Fibroblast of skin of right biceps (primary cell): ENCODE results near the gene PPP1R18.
A peak's percentile ranks its signal among the peaks of the same experiment; 100 is the strongest.
"Not testable (repeated sequence)": the region's sequence is repeated elsewhere in the genome, so short reads cannot be mapped to it uniquely, and the experiment has no call there.

Experiments
- DNase-seq: peaks from one replicate; pipeline ENCODE4 v3.0.0-alpha.2; 2013

PPP1R18 gene

GRCh38 chr6:30657922-30658321 is 28.5 kb downstream of the PPP1R18 start:
- not testable (repeated sequence) for DNase-seq

DNA sequence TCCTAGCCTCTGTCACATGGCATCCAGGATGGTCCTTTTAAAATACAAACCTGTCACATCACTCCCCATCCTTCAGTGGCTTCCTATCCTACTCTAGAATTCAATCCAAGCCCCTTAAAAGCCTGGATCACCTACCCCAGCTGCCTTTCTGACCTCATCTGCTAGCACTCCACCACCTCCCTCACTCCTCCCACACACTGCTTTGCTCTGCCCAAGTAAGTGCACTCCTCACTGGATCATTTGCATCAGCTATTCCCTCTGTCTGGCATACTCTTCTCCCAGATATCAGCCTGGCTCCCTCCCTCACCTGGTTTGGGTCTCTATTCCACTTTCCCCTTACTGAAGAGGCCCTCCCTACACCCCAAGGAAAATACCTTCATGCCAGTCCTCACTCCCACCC is 29.0 kb downstream of the PPP1R18 start:
- DNase-seq, result no peak

DNA sequence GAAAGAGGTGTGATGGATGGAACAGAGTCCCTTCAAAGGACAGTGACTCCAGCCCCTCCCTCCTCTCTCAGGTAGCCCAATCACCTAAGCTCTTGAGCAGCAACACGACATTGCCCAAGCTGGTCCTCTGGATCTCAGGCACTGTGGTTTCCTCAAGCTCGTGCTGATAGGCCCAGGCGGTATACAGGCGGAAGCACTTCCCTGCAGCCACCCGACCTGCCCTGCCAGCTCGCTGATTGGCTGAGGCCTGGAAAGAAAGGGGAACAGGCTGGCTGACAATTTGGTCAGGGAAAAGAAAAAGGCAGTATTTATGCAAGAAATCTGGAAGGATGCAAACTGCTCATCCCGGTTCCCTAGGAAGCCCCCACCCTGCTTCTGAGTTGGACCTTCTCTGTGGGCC is 29.9 kb downstream of the PPP1R18 start:
- DNase-seq, result no peak

DNA sequence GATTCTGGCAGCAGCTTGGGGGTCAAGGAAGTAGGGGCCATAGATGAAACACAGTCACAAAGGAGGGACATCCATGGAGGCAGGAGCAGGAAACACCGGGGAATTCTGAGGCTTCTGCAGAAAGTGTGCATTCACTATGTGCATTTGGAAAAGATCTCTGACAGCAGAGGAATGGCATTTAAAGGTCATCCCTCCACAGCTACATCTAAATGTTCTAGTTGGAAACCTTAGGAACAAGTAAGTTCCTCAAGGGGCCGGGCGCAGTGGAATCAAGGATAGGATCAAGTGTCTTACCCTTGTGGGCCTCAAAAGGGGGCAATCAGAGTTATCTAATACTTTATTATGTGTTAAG is 30.7 kb downstream of the PPP1R18 start:
- no peak for DNase-seq

GRCh38 chr6:30654798-30655742 is 31.4 kb downstream of the PPP1R18 start:
- DNase-seq, result no peak

GRCh38 chr6:30651143-30651542 is 35.3 kb downstream of the PPP1R18 start:
- no peak for DNase-seq

DNA sequence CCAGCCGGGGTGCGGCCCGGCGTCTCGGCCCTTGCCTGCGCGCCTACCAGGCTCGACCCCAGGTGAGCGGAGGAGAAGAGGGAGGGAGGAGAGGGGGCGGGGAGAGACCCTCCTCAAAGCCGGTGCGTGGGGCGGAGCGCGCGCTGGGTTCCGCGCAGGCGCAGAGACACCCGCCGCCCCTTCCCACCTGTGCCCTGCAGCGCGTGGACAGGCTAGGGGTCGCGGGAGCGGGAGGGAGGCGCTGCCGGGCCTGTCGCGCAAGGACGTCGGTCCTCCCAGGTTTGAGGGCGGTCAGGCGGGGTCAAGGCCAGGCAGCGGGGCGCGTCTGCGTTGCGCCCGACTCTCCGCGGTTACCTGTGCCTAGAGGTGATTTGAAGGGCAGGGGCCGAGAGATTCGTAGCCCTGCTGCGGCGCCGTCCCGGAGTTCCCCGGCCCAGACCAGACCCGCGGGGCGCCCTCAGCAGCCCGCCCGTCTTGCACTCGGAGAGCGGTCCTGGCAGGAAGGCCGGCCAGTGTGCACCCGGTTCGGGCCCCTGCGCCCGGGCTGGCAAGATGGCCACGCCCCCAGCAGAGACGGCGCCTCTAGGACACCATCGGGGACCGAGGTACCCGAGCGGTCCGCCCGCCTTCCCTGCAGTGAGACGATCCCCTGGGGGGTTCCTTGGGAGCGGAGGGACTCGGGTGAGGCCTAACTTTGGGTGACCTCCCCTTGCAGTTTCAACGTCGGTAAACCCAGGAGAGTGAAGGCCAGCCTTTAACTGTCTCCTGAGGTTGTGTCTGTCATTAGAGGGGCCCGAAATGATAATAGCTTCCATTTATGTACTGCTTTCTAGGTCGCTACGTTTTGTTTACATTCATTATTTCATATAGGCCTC is 39.0 kb downstream of the PPP1R18 start:
- peak; percentile 59 for DNase-seq

DNA sequence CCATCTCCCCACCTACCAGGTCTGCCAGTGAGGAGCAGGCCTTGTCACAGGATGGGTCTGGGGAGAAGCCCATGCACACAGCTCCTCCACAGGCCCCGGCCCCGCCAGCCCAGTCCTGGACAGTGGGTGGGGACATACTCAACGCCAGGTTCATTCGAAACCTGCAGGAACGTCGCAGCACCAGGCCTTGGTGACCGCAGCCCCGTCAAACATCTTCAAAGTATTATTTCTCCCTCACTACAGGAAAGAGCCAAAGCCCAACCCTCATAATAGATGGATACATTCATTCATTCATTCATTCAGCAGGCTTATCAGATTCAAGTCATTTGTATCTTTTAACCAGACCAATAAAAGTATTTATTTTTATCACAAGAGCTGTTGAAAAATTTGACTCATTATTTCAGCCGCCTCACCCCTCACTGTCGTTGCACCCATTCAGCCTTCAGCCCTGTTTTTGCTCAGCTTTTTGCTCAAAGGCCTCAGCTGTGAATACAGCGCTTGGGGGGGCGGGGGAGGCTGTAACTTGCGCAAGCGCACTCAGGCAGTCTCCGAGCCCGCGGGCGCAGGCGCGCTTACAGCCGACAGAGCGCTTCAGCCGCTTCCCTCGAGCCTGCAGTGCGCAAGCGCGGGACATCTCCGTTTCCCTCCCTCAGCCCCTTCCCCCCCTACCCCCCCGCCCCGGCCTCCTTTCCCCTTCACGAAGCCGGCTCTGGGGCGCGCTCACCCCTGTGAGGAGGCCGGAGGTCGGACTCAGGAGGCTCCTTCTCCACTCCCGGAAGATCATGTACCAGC is 39.8 kb downstream of the PPP1R18 start, which contains the start of gene C6orf136:
TSS of gene C6orf136 (plus strand) at position 684 of the 792 bp plus-strand sequence. CDS start at position 783, 99 bp downstream.
- DNase-seq, result peak; percentile 92

- no peak for DNase-seq
Measured at GRCh38 chr6:30645989-30646388, 40.5 kb downstream of the PPP1R18 start.

- no peak for DNase-seq
Measured at GRCh38 chr6:30644769-30645168, 41.7 kb downstream of the PPP1R18 start.

- DNase-seq, result no peak
Measured at GRCh38 chr6:30643656-30644055, 42.8 kb downstream of the PPP1R18 start.

DNA sequence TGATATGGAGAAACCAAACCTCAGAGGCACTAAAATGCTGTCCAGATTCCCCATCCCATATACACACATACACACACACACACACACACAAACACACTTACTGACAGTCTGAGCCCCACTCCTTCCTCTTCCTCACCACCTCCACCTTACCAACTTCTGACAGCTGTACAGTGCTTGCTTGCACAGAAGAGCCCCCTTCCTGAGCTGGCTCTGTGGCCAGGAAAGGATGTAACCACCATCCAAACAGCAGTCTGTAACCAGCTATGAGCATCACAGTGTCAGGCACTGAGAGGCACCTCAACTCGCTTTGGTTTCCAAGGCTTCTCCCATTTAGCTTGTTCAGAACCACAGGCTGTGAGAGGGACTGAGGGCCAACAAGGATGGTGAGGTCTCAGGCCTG is 45.4 kb downstream of the PPP1R18 start:
- no peak for DNase-seq

DNA sequence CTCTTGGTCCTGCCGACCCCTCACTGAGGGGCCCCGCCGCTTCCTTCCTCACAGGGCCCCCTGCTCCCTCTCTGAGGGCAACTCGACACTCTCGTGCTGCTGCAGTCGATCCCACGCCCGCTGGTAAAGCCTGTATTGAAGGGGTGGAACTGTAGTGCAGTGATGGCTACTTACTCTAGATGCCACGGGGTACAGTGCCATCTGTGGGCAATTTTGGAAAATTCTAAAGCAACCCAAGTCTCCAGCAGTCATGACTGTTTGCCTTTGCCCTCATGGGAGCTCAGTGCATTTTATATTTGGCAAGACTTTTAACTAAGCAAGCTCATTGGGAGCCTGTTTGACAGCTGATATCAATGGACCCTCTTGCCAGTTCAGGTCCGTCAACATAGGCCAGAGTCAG is 46.0 kb downstream of the PPP1R18 start:
- DNase-seq, result no peak

- no peak for DNase-seq
Measured at GRCh38 chr6:30635834-30636233, 50.6 kb downstream of the PPP1R18 start.

DNA sequence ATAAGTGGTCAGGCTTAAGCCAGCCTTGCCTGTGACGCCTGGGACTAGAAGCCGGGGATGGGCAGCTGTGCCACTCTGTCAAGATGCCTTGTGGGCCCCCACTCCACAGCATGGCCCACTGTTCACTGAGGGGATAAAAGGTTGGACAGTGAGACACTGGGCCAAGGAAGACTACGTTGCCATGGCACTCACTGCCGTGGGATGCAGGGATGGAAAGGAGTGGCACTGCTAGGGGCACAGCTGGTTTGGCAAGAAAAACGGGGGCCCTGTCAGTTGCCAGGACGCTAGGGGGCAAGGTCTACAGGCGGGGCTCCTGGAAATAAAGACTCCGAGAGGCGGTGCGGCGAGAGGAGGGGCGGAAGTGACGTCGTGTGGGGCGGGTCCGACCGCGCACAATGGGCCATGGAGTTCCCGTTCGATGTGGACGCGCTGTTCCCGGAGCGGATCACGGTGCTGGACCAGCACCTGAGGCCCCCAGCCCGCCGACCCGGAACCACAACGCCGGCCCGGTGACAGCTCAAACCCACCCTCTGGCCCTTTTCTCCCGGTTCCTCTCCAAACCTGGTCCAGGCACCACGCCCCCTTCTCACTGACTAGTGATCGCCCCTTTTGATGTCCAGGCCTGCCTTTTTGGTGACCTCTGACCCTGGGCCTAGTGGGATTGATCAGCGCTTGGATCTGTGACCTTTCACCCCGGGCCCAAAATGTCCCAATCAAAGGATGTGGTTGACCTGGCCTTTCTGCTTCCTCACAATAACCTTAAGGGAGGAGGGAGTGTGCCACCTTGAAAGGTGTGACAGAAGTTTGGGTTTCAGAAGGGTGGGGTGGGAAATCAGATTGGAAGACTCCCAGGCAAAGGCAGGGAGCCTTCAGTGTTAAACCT is 59.7 kb downstream of the PPP1R18 start, which contains the start of gene ATAT1:
TSS of gene ATAT1 (plus strand) at position 391 of the 883 bp plus-strand sequence.
- peak; percentile 79 for DNase-seq
